IPS-NIHi7 (cell line): ENCODE data around the gene KRTAP4-6.
"Not testable (repeated sequence)": the region's sequence is repeated elsewhere in the genome, so short reads cannot be mapped to it uniquely, and the experiment has no call there.

Source experiments
- DNase-seq: peaks from one replicate; pipeline ENCODE4 v3.0.0; 2012; ENCODE audit warnings: mixed read lengths; ENCODE audit errors: extremely low spot score

The KRTAP4-6 gene

GRCh38 chr17:41147531-41148204, 7.3 kb upstream of the KRTAP4-6 start:
- DNase-seq, result no peak

- no peak for DNase-seq
Measured at GRCh38 chr17:41145261-41145660, 4.9 kb upstream of the KRTAP4-6 start.

GRCh38 chr17:41144846-41145245, 4.5 kb upstream of the KRTAP4-6 start:
- no peak for DNase-seq

GRCh38 chr17:41141361-41141760, 1.0 kb upstream of the KRTAP4-6 start:
- no peak for DNase-seq

- not testable (repeated sequence) for DNase-seq
Measured at GRCh38 chr17:41139865-41140264, 479 bp downstream of the KRTAP4-6 start.

GRCh38 chr17:41133880-41134735, 6.2 kb downstream of the KRTAP4-6 start:
- DNase-seq, result no peak

- DNase-seq, result no peak
Measured at GRCh38 chr17:41131979-41132378, 8.4 kb downstream of the KRTAP4-6 start.

GRCh38 chr17:41127371-41127770, 13.0 kb downstream of the KRTAP4-6 start:
- no peak for DNase-seq

- no peak for DNase-seq
Measured at GRCh38 chr17:41126412-41126811, 13.9 kb downstream of the KRTAP4-6 start.

GRCh38 chr17:41125064-41125463, 15.3 kb downstream of the KRTAP4-6 start:
- no peak for DNase-seq

- not testable (repeated sequence) for DNase-seq
Measured at GRCh38 chr17:41123991-41124371, 16.4 kb downstream of the KRTAP4-6 start, which contains the start of gene KRTAP4-12. KRTAP4-12 (minus strand) TSS chr17:41124182; CDS start chr17:41124122, 60 bp downstream.

- not testable (repeated sequence) for DNase-seq
Measured at GRCh38 chr17:41123292-41123990, 16.9 kb downstream of the KRTAP4-6 start.

GRCh38 chr17:41121742-41122141, 18.6 kb downstream of the KRTAP4-6 start:
- no peak for DNase-seq

GRCh38 chr17:41119696-41120690, 20.4 kb downstream of the KRTAP4-6 start:
- DNase-seq, result not testable (repeated sequence)

GRCh38 chr17:41118721-41119120, 21.6 kb downstream of the KRTAP4-6 start:
- DNase-seq, result no peak

- DNase-seq, result not testable (repeated sequence)
Measured at GRCh38 chr17:41117846-41118386, 22.4 kb downstream of the KRTAP4-6 start, which contains the start of gene KRTAP4-11. KRTAP4-11 (minus strand) TSS chr17:41118373; CDS start chr17:41118315, 58 bp downstream.

- DNase-seq, result no peak
Measured at GRCh38 chr17:41116297-41116696, 24.0 kb downstream of the KRTAP4-6 start.

- no peak for DNase-seq
Measured at GRCh38 chr17:41111151-41111885, 29.0 kb downstream of the KRTAP4-6 start.

GRCh38 chr17:41108728-41109386, 31.5 kb downstream of the KRTAP4-6 start:
- not testable (repeated sequence) for DNase-seq
